IMR-90 (cell line): ENCODE data around the gene KCNQ5.

Experiments used
- ELK1 ChIP-seq: fragments of 150-350 bp; IDR thresholded peaks from 2 replicates; pipeline ENCODE4 v1.6.1; 2016; ENCODE audit warnings: low read depth, mild to moderate bottlenecking, low read length, moderate library complexity, borderline replicate concordance
- POLR2A ChIP-seq: IDR thresholded peaks from 2 replicates; pipeline ENCODE4 v1.6.1; 2012; ENCODE audit warnings: mild to moderate bottlenecking, low read depth, low read length
- SMC3 ChIP-seq: fragments of 150-350 bp; IDR thresholded peaks from 2 replicates; pipeline ENCODE4 v1.6.1; 2016; ENCODE audit warnings: low read depth, mild to moderate bottlenecking, antibody characterized with exemption, low read length, moderate library complexity
- TF ChIP-seq, protein P1 (sequence below): conservative IDR thresholded peaks from 2 replicates; pipeline ENCODE4 v1.5.1; 2012; ENCODE audit warnings: mild to moderate bottlenecking, low read depth, low read length, improper control_type of control experiment

- no peak for TF ChIP-seq POLR2A
- TF ChIP-seq SMC3, result no peak
- no peak for TF ChIP-seq ELK1
- TF ChIP-seq, protein P1, sequence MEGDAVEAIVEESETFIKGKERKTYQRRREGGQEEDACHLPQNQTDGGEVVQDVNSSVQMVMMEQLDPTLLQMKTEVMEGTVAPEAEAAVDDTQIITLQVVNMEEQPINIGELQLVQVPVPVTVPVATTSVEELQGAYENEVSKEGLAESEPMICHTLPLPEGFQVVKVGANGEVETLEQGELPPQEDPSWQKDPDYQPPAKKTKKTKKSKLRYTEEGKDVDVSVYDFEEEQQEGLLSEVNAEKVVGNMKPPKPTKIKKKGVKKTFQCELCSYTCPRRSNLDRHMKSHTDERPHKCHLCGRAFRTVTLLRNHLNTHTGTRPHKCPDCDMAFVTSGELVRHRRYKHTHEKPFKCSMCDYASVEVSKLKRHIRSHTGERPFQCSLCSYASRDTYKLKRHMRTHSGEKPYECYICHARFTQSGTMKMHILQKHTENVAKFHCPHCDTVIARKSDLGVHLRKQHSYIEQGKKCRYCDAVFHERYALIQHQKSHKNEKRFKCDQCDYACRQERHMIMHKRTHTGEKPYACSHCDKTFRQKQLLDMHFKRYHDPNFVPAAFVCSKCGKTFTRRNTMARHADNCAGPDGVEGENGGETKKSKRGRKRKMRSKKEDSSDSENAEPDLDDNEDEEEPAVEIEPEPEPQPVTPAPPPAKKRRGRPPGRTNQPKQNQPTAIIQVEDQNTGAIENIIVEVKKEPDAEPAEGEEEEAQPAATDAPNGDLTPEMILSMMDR, result no peak
These were observed 219.3 kb downstream of the KCNQ5 start for GRCh38 chr6:72841195-72841594.
